ENCODE results near the gene DDI2. TPM values are rescaled to one million over a fixed set of nuclear protein-coding genes. Genes with fewer than 3 reads are reported as not detected.

Gene DDI2
- total and polyA plus RNA-seq, 9 of the 15 experiments (the other 6 are each of a cell fraction or from before 2014, with no cell fraction given): 6.5 to 48.4 (median 21.2) TPM

- peak; percentile 77 for TF ChIP-seq ZNF764 (CRISPR knock-in tag; IDR thresholded peaks at IDR 0.05; ENCODE audit: low read depth)
- no peak for TF ChIP-seq BMI1 (IDR thresholded peaks at IDR 0.05; ENCODE audit: low read length)
- peak; percentile 91 for TF ChIP-seq FIP1L1 (IDR thresholded peaks at IDR 0.05; ENCODE audit: low read depth, low read length, poor library complexity, severe bottlenecking)
- TF ChIP-seq FOXM1 (IDR thresholded peaks at IDR 0.05; ENCODE audit: low read depth): no peak
- 0 out of 2 replicates have a peak, but pooled peaks have one; percentile 71 for TF ChIP-seq FOXM1 (CRISPR knock-in tag; IDR thresholded peaks at IDR 0.05; ENCODE audit: low read depth)
- peak; percentile 32; the same call in 1 of the 2 replicates for TF ChIP-seq ZBTB1 (CRISPR knock-in tag; IDR thresholded peaks at IDR 0.05; ENCODE audit: borderline replicate concordance, low read depth)
- TF ChIP-seq, protein P1, sequence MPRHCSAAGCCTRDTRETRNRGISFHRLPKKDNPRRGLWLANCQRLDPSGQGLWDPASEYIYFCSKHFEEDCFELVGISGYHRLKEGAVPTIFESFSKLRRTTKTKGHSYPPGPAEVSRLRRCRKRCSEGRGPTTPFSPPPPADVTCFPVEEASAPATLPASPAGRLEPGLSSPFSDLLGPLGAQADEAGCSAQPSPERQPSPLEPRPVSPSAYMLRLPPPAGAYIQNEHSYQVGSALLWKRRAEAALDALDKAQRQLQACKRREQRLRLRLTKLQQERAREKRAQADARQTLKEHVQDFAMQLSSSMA (CRISPR knock-in tag; IDR thresholded peaks at IDR 0.05): 0 out of 2 replicates have a peak, but pooled peaks have one; percentile 30
- TF ChIP-seq SAP30 (IDR thresholded peaks at IDR 0.05; ENCODE audit: borderline replicate concordance, insufficient read depth, low read depth, low read length, poor library complexity, severe bottlenecking): peak; percentile 95
- peak; percentile 54 for TF ChIP-seq RFX1 (IDR thresholded peaks at IDR 0.05)
- TF ChIP-seq, protein P2, sequence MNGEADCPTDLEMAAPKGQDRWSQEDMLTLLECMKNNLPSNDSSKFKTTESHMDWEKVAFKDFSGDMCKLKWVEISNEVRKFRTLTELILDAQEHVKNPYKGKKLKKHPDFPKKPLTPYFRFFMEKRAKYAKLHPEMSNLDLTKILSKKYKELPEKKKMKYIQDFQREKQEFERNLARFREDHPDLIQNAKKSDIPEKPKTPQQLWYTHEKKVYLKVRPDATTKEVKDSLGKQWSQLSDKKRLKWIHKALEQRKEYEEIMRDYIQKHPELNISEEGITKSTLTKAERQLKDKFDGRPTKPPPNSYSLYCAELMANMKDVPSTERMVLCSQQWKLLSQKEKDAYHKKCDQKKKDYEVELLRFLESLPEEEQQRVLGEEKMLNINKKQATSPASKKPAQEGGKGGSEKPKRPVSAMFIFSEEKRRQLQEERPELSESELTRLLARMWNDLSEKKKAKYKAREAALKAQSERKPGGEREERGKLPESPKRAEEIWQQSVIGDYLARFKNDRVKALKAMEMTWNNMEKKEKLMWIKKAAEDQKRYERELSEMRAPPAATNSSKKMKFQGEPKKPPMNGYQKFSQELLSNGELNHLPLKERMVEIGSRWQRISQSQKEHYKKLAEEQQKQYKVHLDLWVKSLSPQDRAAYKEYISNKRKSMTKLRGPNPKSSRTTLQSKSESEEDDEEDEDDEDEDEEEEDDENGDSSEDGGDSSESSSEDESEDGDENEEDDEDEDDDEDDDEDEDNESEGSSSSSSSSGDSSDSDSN (IDR thresholded peaks at IDR 0.05; ENCODE audit: borderline replicate concordance in 1 of 2, low read depth in 2 of 2, low read length in 2 of 2): peak; percentile 89 to 97
- no peak for TF ChIP-seq PTRF (tag; IDR thresholded peaks at IDR 0.05)
- no peak for TF ChIP-seq FOS (IDR thresholded peaks at IDR 0.05; ENCODE audit: extremely low read depth, insufficient read length)
- TF ChIP-seq TCF7L2 (IDR thresholded peaks at IDR 0.05; ENCODE audit: low read depth, low read length): peak; percentile 78; the same call in 1 of the 2 replicates
- TF ChIP-seq, protein P3, sequence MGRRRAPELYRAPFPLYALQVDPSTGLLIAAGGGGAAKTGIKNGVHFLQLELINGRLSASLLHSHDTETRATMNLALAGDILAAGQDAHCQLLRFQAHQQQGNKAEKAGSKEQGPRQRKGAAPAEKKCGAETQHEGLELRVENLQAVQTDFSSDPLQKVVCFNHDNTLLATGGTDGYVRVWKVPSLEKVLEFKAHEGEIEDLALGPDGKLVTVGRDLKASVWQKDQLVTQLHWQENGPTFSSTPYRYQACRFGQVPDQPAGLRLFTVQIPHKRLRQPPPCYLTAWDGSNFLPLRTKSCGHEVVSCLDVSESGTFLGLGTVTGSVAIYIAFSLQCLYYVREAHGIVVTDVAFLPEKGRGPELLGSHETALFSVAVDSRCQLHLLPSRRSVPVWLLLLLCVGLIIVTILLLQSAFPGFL (CRISPR knock-in tag; IDR thresholded peaks at IDR 0.05): no peak
- TF ChIP-seq RB1 (IDR thresholded peaks at IDR 0.05; ENCODE audit: low read depth): peak; percentile 91
- no peak for TF ChIP-seq ZEB2 (IDR thresholded peaks at IDR 0.05)
- TF ChIP-seq ZNF766 (CRISPR knock-in tag; conservative IDR thresholded peaks at IDR 0.05): 0 out of 2 replicates have a peak, but pooled peaks have one; percentile 70
- TF ChIP-seq, protein P4, sequence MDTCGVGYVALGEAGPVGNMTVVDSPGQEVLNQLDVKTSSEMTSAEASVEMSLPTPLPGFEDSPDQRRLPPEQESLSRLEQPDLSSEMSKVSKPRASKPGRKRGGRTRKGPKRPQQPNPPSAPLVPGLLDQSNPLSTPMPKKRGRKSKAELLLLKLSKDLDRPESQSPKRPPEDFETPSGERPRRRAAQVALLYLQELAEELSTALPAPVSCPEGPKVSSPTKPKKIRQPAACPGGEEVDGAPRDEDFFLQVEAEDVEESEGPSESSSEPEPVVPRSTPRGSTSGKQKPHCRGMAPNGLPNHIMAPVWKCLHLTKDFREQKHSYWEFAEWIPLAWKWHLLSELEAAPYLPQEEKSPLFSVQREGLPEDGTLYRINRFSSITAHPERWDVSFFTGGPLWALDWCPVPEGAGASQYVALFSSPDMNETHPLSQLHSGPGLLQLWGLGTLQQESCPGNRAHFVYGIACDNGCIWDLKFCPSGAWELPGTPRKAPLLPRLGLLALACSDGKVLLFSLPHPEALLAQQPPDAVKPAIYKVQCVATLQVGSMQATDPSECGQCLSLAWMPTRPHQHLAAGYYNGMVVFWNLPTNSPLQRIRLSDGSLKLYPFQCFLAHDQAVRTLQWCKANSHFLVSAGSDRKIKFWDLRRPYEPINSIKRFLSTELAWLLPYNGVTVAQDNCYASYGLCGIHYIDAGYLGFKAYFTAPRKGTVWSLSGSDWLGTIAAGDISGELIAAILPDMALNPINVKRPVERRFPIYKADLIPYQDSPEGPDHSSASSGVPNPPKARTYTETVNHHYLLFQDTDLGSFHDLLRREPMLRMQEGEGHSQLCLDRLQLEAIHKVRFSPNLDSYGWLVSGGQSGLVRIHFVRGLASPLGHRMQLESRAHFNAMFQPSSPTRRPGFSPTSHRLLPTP (IDR thresholded peaks at IDR 0.05; ENCODE audit: borderline replicate concordance, extremely low read depth, insufficient read length): no peak
Observed at GRCh38 chr1:15617173-15618076, at the start of gene DDI2 (continued).
